K562 (cell line): ENCODE measurements around the gene EPSTI1. TPM values are rescaled to one million over a fixed set of nuclear protein-coding genes. Genes with fewer than 3 reads are reported as not detected.

Experiments
- ATAC-seq: fragments of 200-7000 bp; cut with Tn5 transposase; 3 replicates; pipeline ENCODE4 v1.9.1; 2020; ENCODE audit warnings: moderate library complexity
- BruUV-seq: library from RNA; stranded (reverse); fragments of 400-500 nt; replicated peaks from 2 replicates; lab custom pipeline; 2021; lab: Mats Ljungman, UMichigan
- CTCF ChIA-PET: fragments of 300-600 bp; formaldehyde crosslinking; extraction: SDS; loops from one replicate; lab custom pipeline; 2021; ENCODE audit warnings: low intra/inter-chr PET ratio; lab: Yijun Ruan, JAX
- POLR2A ChIA-PET: fragments of 300-600, 350-650 bp; sonication (Branson Sonifier 250); formaldehyde crosslinking; extraction: SDS; loops from one replicate; lab custom pipeline; 2021; ENCODE audit warnings: antibody characterized with exemption, inconsistent platforms; lab: Yijun Ruan, JAX
- DNase-seq, 4 experiments: peaks; one replicate each; pipeline versions ENCODE4 v3.0.0 to v3.0.0-alpha.2; 2011 to 2018; ENCODE audit warnings: low spot score in 3 of 4, mixed read lengths in 3 of 4; ENCODE audit errors: extremely low read depth in 1 of 4
- FAIRE-seq: peaks from 2 replicates; lab custom pipeline; 2011; peaks lifted over from hg19 to GRCh38; lab: Jason Lieb, UNC
- H2AFZ ChIP-seq: 2 replicates; pipeline ENCODE4 v1.6.0; 2011; ENCODE audit warnings: low read depth, low read length, control low read depth, inconsistent platforms
- H3K27ac ChIP-seq: fragments of 200-600 bp; 3 replicates; pipeline ENCODE4 v1.8.0; 2011; ENCODE audit warnings: low read depth, mild to moderate bottlenecking, control low read depth, inconsistent platforms, low read length, moderate library complexity, mixed read lengths; ENCODE audit errors: extremely low read depth
- H3K27me3 ChIP-seq, 2 experiments: fragments of 300-600 bp in 1 of 2; 2 replicates in 1 of 2; 3 replicates in 1 of 2; pipeline versions ENCODE4 v1.6.0 to v1.8.0; 2011; ENCODE audit warnings: inconsistent platforms in 2 of 2, low read length in 2 of 2, mild to moderate bottlenecking in 1 of 2, mixed read lengths in 1 of 2, moderate library complexity in 1 of 2; ENCODE audit not compliant: control insufficient read depth in 2 of 2, insufficient read depth in 2 of 2
- H3K36me3 ChIP-seq: fragments of 300-600 bp; 3 replicates; pipeline ENCODE4 v1.8.0; 2011; ENCODE audit warnings: mild to moderate bottlenecking, low read length, inconsistent platforms; ENCODE audit not compliant: control insufficient read depth, insufficient read depth
- H3K4me1 ChIP-seq, 2 experiments: fragments of 200-600 bp in 1 of 2; replicated peaks in 1 of 2; 2 replicates in 1 of 2; 3 replicates in 1 of 2; pipeline versions ENCODE4 v1.5.1 to v1.8.0; 2011; ENCODE audit warnings: inconsistent platforms in 2 of 2, low read length in 2 of 2, mild to moderate bottlenecking in 1 of 2, mixed read lengths in 1 of 2, moderate library complexity in 1 of 2; ENCODE audit not compliant: control insufficient read depth in 2 of 2, insufficient read depth in 2 of 2
- H3K4me2 ChIP-seq: 2 replicates; pipeline ENCODE4 v1.6.1; 2011; ENCODE audit warnings: low read length, control low read depth, inconsistent platforms, mixed read lengths; ENCODE audit not compliant: insufficient read depth
- H3K4me3 ChIP-seq: fragments of 200-600 bp; sonication (generic), shearing (Covaris generic); 2 replicates; pipeline ENCODE4 v1.5.1; 2016; ENCODE audit warnings: control low read depth, inconsistent platforms
- H3K79me2 ChIP-seq: fragments of 200-600 bp; 3 replicates; pipeline ENCODE4 v1.8.0; 2011; ENCODE audit warnings: low read length, inconsistent platforms; ENCODE audit not compliant: control insufficient read depth, insufficient read depth
- H3K9ac ChIP-seq, 2 experiments: 2 replicates each; pipeline versions ENCODE4 v1.6.0 to v1.6.1; 2011; ENCODE audit warnings: low read depth in 2 of 2, low read length in 2 of 2, control low read depth in 1 of 2, inconsistent platforms in 1 of 2, mild to moderate bottlenecking in 1 of 2, mixed read lengths in 1 of 2; ENCODE audit not compliant: insufficient read depth in 1 of 2
- H3K9me1 ChIP-seq: one replicate; pipeline ENCODE4 v1.6.0; 2011; ENCODE audit warnings: inconsistent platforms, mild to moderate bottlenecking, low read length, moderate library complexity; ENCODE audit not compliant: control insufficient read depth, insufficient read depth
- H3K9me3 ChIP-seq: replicated peaks from 2 replicates; pipeline ENCODE4 v1.5.1; 2011; ENCODE audit warnings: low read depth, low read length, inconsistent platforms; ENCODE audit not compliant: control insufficient read depth, insufficient read depth
- H4K20me1 ChIP-seq: replicated peaks from 2 replicates; pipeline ENCODE4 v1.6.1; 2011; ENCODE audit warnings: low read length, inconsistent platforms, mixed read lengths; ENCODE audit not compliant: control insufficient read depth, insufficient read depth
- ADNP ChIP-seq: fragments of 200-800 bp; sonication (Bioruptor generic); IDR thresholded peaks from 2 replicates; pipeline ENCODE4 v1.6.1; 2016; ENCODE audit warnings: missing genetic modification characterization, missing compliant biosample characterization
- CREB5 ChIP-seq: fragments of 250-450 bp; sonication (Bioruptor Pico); IDR thresholded peaks from 2 replicates; pipeline ENCODE4 v1.5.0; 2020; ENCODE audit warnings: mild to moderate bottlenecking
- E2F1 ChIP-seq: sonication (generic); formaldehyde crosslinking; IDR thresholded peaks from 2 replicates; pipeline ENCODE4 v1.8.1; 2023; ENCODE audit warnings: mild to moderate bottlenecking, missing genetic modification reagents, moderate library complexity
- GMEB1 ChIP-seq: fragments of 250-450 bp; sonication (Bioruptor Pico); IDR thresholded peaks from 2 replicates; pipeline ENCODE4 v1.4.0; 2020; ENCODE audit warnings: mild to moderate bottlenecking
- NR2C2 ChIP-seq, 2 experiments: fragments of 200-800 bp in 1 of 2; sonication (Bioruptor generic) in 1 of 2; sonication (generic) in 1 of 2; formaldehyde crosslinking in 1 of 2; IDR thresholded peaks; 2 replicates each; pipeline versions ENCODE4 v1.6.1 to v1.8.0; 2016 to 2022; ENCODE audit warnings: mild to moderate bottlenecking in 1 of 2, missing compliant biosample characterization in 1 of 2, missing genetic modification characterization in 1 of 2, missing genetic modification reagents in 1 of 2
- PCBP1 ChIP-seq: fragments of 200-400 bp; formaldehyde crosslinking; IDR thresholded peaks from 2 replicates; pipeline ENCODE4 v1.6.1; 2018; ENCODE audit warnings: mild to moderate bottlenecking, low read depth, low read length; ENCODE audit not compliant: poor library complexity, severe bottlenecking
- SIN3A ChIP-seq, 2 experiments: fragments of 150-350 bp in 1 of 2; IDR thresholded peaks; 2 replicates each; pipeline ENCODE4 v1.6.1; 2011 to 2016; ENCODE audit warnings: borderline replicate concordance in 2 of 2, low read depth in 2 of 2, low read length in 2 of 2, mild to moderate bottlenecking in 2 of 2, moderate library complexity in 2 of 2; ENCODE audit not compliant: control insufficient read depth in 1 of 2
- SRSF9 ChIP-seq: fragments of 200-400 bp; formaldehyde crosslinking; IDR thresholded peaks from 2 replicates; pipeline ENCODE4 v1.6.1; 2017; ENCODE audit warnings: low read depth, low read length, borderline replicate concordance
- ZC3H11A ChIP-seq: IDR thresholded peaks from 2 replicates; pipeline ENCODE4 v1.6.1; 2012; ENCODE audit warnings: low read depth, low read length, improper control_type of control experiment
- ZNF780A ChIP-seq: fragments of 250-450 bp; sonication (Bioruptor Pico); IDR thresholded peaks from 2 replicates; pipeline ENCODE4 v1.5.0; 2021; ENCODE audit warnings: mild to moderate bottlenecking
- WGBS: fragments of 100-300 bp; shearing (Covaris generic); methylation state at CpG from one replicate; pipeline ENCODE4 v1.1.6; 2016; ENCODE audit warnings: low coverage, mixed read lengths; ENCODE audit not compliant: insufficient coverage; ENCODE audit errors: missing lambda C conversion rate; 5-methylcytosine and 5-hydroxymethylcytosine counted together
- in situ Hi-C: fragments of 300-500 bp; cut with MboI; formaldehyde crosslinking; loops from 4 replicates; pipeline ENCODE4 v1.15.0; 2018; ENCODE audit warnings: inconsistent platforms, mixed read lengths
- intact Hi-C: fragments of 100-400 bp; cut with micrococcal nuclease; formaldehyde crosslinking; loops from 2 replicates; pipeline ENCODE4 v1.14.2; 2022
- polyA plus RNA-seq, 8 experiments: library from polyadenylated mRNA; depleted of rRNA in 4 of 8; stranded (reverse) in 5 of 8; unstranded in 3 of 8; fragments of >200 nt; fragmentation: Nextera tagmentation in 2 of 8; fragmentation: Illumina TruSeq in 1 of 8; extraction: Ambion mirVana in 2 of 8; extraction: Trizol in 1 of 8; gene quantifications; 2 replicates each; pipeline versions ENCODE4 v1.2.1 to v1.2.3, GENCODE V29; 2011 to 2014; ENCODE audit warnings: inconsistent platforms in 1 of 8, missing spikeins in 1 of 8
- total RNA-seq, 7 experiments: library from RNA; depleted of rRNA in 6 of 7; stranded (reverse); fragments of >200 nt in 6 of 7; fragmentation: Illumina TruSeq in 2 of 7; extraction: Trizol in 2 of 7; gene quantifications; 2 replicates each; pipeline versions ENCODE4 v1.2.1 to v1.2.3, GENCODE V29; 2011 to 2021; ENCODE audit warnings: low replicate concordance in 1 of 7

Gene EPSTI1
- total and polyA plus RNA-seq, 9 of the 15 experiments (the other 6 are each of a cell fraction or from before 2014, with no cell fraction given) = 0.18 to 1.0 TPM; not detected in 7

- TF ChIP-seq SRSF9 (no peak), ZNF780A (CRISPR knock-in tag) (no peak), NR2C2 (CRISPR knock-in tag; IDR thresholded peaks at IDR 0.05) (no peak), NR2C2 (tag; IDR thresholded peaks at IDR 0.05) (no peak), SIN3A (IDR thresholded peaks at IDR 0.05; ENCODE audit: borderline replicate concordance in 2 of 2, control insufficient read depth in 1 of 2, low read depth in 2 of 2, low read length in 2 of 2) (no peak), CREB5 (no peak), PCBP1 (no peak), GMEB1 (CRISPR knock-in tag) (no peak), E2F1 (CRISPR knock-in tag) (no peak), ADNP (tag) (no peak), ZC3H11A (no peak)
- Histone ChIP-seq H3K4me1 (no peaks in the 10 kb centered on the region), H3K9ac (no peak overlapping the region), H4K20me1 (no peaks in the 10 kb centered on the region), H3K36me3 (no peaks in the 10 kb centered on the region), H3K9me3 (no peaks in the 10 kb centered on the region), H2AFZ (no peak overlapping the region), H3K79me2 (no peaks in the 10 kb centered on the region), H3K4me3 (no peak overlapping the region), H3K27ac (no peak overlapping the region), H3K9me1 (no peaks in the 10 kb centered on the region), H3K4me2 (no peak overlapping the region), H3K27me3 (no peaks in the 10 kb centered on the region)
- ChIA-PET CTCF (no interaction called here), POLR2A (no interaction called here)
- in situ Hi-C loops = no loop called here
- 0% methylated on average over 3 of the region's 3 CpGs for WGBS
- DNase-seq = no peak
- ATAC-seq = no peak
- no peak for FAIRE-seq
- intact Hi-C loops = no loop called here
- BruUV-seq = no TSS peak
These were observed 92.8 kb downstream of the EPSTI1 start for GRCh38 chr13:42899266-42899665.
